Suprapubic skin (tissue), 2 donors: Measurements from ENCODE around the gene PNP.

Experiments used
- EP300 ChIP-seq: sonication (generic); formaldehyde crosslinking; IDR thresholded peaks from one replicate; pipeline ENCODE4 v1.6.1; 2017; ENCODE audit warnings: antibody characterized with exemption
- POLR2A ChIP-seq, 2 donors: fragments of 450-650 bp; IDR thresholded peaks; one replicate each; pipeline ENCODE4 v1.6.1; 2017; ENCODE audit warnings: antibody characterized with exemption in 2 of 2, mild to moderate bottlenecking in 2 of 2, moderate library complexity in 2 of 2

GRCh38 chr14:20503898-20504297, 34.7 kb downstream of the PNP start:
- no peak for TF ChIP-seq EP300
- no peak for TF ChIP-seq POLR2A (IDR thresholded peaks at IDR 0.05)
